NCI-H226 (cell line): Measurements from ENCODE around the gene ELP4.
"Not testable (repeated sequence)": the region's sequence is repeated elsewhere in the genome, so short reads cannot be mapped to it uniquely, and the experiment has no call there.

Source experiments
- DNase-seq: peaks from one replicate; pipeline ENCODE4 v3.0.0-alpha.2; 2015

ELP4 gene

GRCh38 chr11:31558001-31558400 lies 48.4 kb downstream of the ELP4 start:
- DNase-seq = no peak

GRCh38 chr11:31560842-31561476 lies 51.4 kb downstream of the ELP4 start:
- DNase-seq = no peak

- DNase-seq = not testable (repeated sequence)
Measured at GRCh38 chr11:31564517-31564916, 55.0 kb downstream of the ELP4 start.

- DNase-seq = not testable (repeated sequence)
Measured at GRCh38 chr11:31574133-31574532, 64.6 kb downstream of the ELP4 start.

- DNase-seq = not testable (repeated sequence)
Measured at GRCh38 chr11:31575764-31576163, 66.2 kb downstream of the ELP4 start.

- DNase-seq = not testable (repeated sequence)
Measured at GRCh38 chr11:31579412-31579811, 69.8 kb downstream of the ELP4 start.

GRCh38 chr11:31582697-31583096 lies 73.1 kb downstream of the ELP4 start:
- DNase-seq = no peak

GRCh38 chr11:31598454-31598853 lies 88.9 kb downstream of the ELP4 start:
- no peak for DNase-seq

- no peak for DNase-seq
Measured at GRCh38 chr11:31601635-31602282, 92.2 kb downstream of the ELP4 start.

- no peak for DNase-seq
Measured at GRCh38 chr11:31606893-31607292, 97.3 kb downstream of the ELP4 start.

GRCh38 chr11:31607914-31608313 lies 98.3 kb downstream of the ELP4 start:
- DNase-seq = no peak

GRCh38 chr11:31608995-31609394 lies 99.4 kb downstream of the ELP4 start:
- no peak for DNase-seq

GRCh38 chr11:31610544-31610943 lies 101.0 kb downstream of the ELP4 start:
- no peak for DNase-seq

- DNase-seq = no peak
Measured at GRCh38 chr11:31617246-31617645, 107.7 kb downstream of the ELP4 start.

- no peak for DNase-seq
Measured at GRCh38 chr11:31619980-31620379, 110.4 kb downstream of the ELP4 start.

- no peak for DNase-seq
Measured at GRCh38 chr11:31620434-31620833, 110.9 kb downstream of the ELP4 start.

- DNase-seq = no peak
Measured at GRCh38 chr11:31625868-31626267, 116.3 kb downstream of the ELP4 start.

- DNase-seq = no peak
Measured at GRCh38 chr11:31628111-31628510, 118.5 kb downstream of the ELP4 start.

- DNase-seq = no peak
Measured at GRCh38 chr11:31636983-31637382, 127.4 kb downstream of the ELP4 start.

GRCh38 chr11:31640611-31641010 lies 131.0 kb downstream of the ELP4 start:
- DNase-seq = no peak

- no peak for DNase-seq
Measured at GRCh38 chr11:31641477-31642062, 132.0 kb downstream of the ELP4 start.

- DNase-seq = peak; percentile 68
Measured at GRCh38 chr11:31643857-31644256, 134.3 kb downstream of the ELP4 start.

GRCh38 chr11:31645747-31646146 lies 136.2 kb downstream of the ELP4 start:
- DNase-seq = peak; percentile 86

GRCh38 chr11:31646216-31646615 lies 136.6 kb downstream of the ELP4 start:
- DNase-seq = peak; percentile 31
